Adrenal gland (tissue), 5 donors: ENCODE measurements around the gene GREM2.

ENCODE experiments used
- POLR2A ChIP-seq, 2 donors: fragments of 450-650 bp; IDR thresholded peaks; one replicate each; pipeline ENCODE4 v1.6.1; 2017; ENCODE audit warnings: antibody characterized with exemption in 2 of 2, mild to moderate bottlenecking in 2 of 2, moderate library complexity in 1 of 2
- TF ChIP-seq, protein P1 (sequence below), 6 experiments: fragments of 450-650 bp in 4 of 6; fragments of 200-600 bp in 2 of 6; sonication (generic) in 1 of 6; IDR thresholded peaks; 1 replicate in 5 of 6; 2 replicates in 1 of 6; pipeline versions ENCODE4 v1.5.1 to v1.8.0; 2016 to 2021; ENCODE audit warnings: antibody characterized with exemption in 6 of 6, mild to moderate bottlenecking in 2 of 6, moderate library complexity in 1 of 6
- donor health status: DM: no; HTN: no; CAD: no.

DNA sequence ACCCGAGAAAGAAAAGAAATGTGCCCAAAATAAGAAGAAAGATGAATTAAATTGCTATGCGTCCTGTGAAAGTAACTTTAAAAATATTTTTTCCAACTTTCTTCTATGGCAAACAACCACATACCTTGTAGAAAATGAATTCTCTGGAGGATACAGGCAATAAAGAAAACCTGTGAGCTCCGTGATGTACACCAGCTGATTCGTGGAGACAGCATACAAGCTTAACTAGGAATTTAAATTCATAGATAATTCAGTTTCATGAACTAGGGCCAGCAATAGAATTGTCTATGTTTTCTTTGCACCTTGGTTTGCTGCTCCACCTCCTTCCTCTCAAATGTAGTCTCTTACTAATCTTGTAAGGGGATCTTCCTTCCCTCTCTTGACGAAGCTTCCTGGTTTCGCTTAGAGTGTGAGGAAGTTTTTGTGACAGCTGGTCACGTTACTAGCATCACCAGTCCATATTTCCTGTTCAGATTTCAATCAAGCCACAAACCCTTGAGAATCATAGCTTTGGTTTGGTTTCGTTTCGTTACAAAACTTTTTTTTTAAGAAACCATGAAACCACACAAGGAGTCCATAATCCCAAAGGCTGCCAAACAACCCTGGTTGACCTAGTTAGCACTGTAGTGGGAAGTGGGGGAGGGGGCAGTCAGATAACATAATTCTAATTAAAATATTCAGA lies 35.8 kb downstream of the GREM2 start:
- TF ChIP-seq, protein P1, sequence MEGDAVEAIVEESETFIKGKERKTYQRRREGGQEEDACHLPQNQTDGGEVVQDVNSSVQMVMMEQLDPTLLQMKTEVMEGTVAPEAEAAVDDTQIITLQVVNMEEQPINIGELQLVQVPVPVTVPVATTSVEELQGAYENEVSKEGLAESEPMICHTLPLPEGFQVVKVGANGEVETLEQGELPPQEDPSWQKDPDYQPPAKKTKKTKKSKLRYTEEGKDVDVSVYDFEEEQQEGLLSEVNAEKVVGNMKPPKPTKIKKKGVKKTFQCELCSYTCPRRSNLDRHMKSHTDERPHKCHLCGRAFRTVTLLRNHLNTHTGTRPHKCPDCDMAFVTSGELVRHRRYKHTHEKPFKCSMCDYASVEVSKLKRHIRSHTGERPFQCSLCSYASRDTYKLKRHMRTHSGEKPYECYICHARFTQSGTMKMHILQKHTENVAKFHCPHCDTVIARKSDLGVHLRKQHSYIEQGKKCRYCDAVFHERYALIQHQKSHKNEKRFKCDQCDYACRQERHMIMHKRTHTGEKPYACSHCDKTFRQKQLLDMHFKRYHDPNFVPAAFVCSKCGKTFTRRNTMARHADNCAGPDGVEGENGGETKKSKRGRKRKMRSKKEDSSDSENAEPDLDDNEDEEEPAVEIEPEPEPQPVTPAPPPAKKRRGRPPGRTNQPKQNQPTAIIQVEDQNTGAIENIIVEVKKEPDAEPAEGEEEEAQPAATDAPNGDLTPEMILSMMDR (IDR thresholded peaks at IDR 0.05), result no peak
- no peak for TF ChIP-seq POLR2A (IDR thresholded peaks at IDR 0.05)
